ENCODE results near the gene SYTL3. TPM values are rescaled to one million over a fixed set of nuclear protein-coding genes. Genes with fewer than 3 reads are reported as not detected.

Gene SYTL3
- polyA plus RNA-seq, 1 of the 3 experiments (the other 2 are of a cell fraction), result 2.3 TPM

DNA sequence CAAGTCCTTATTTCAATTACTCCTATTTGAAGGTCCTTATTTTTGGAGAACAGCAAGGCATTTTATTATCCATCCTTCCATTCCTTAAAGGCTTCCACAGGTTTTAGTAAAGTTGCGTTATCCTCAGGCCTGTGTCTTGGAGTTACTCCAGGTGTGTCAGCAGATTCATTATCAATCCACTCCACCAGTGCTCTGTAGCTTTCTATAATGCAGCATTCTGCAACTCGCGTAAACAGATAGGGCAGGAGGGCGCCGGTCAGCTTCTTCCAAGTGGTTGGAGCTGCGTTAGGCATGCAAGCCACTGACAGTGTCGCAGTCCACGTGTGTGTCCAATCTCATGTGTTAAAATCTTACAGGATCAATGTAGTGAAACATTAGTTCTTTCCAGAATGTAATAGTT, 75.8 kb downstream of the SYTL3 start:
- Histone ChIP-seq H3K4me2 (no peak overlapping the region), H3K27me3 (ENCODE audit: insufficient read depth) (no peaks in the 10 kb centered on the region), H3K79me2 (ENCODE audit: insufficient read depth) (no peaks in the 10 kb centered on the region), H4K20me1 (ENCODE audit: insufficient read depth) (no peaks in the 10 kb centered on the region), H3K9me3 (no peaks in the 10 kb centered on the region), H3K9me2 (no peaks in the 10 kb centered on the region), H3K4me3 (ENCODE audit: low read depth in 2 of 2, low read length in 1 of 2) (no peak overlapping the region), H3K9ac (no peak overlapping the region), H3K4me1 (ENCODE audit: control insufficient read depth in 1 of 2, insufficient read depth in 2 of 2, low read depth in 1 of 2, low read length in 1 of 2) (peaks cover 0 to 10% of the 10 kb centered on the region in 2 experiments; a peak in 3 of 4 replicates), H3F3A (replicated peaks; ENCODE audit: insufficient read depth) (no peaks in the 10 kb centered on the region), H2AFZ (ENCODE audit: low read depth) (no peak overlapping the region), H3K27ac (ENCODE audit: low read depth in 2 of 2, low read length in 1 of 2) (no peak overlapping the region), H3K36me3 (replicated peaks in 1 of 2; ENCODE audit: control insufficient read depth in 1 of 2, insufficient read depth in 2 of 2, low read length in 1 of 2) (no peaks in the 10 kb centered on the region)
- POLR2A ChIA-PET, result interaction anchor here (0.6 kb wide), 1 partner anchor 274 kb away, joined by 3 read pairs; no protein-coding TSS in a partner anchor
- no peak for DNase-seq
- CTCF ChIA-PET, result no interaction called here
- WGBS (ENCODE audit: low lambda C conversion rate), result 97% methylated on average over 8 of the region's 8 CpGs
- TF ChIP-seq ELF1 (IDR thresholded peaks at IDR 0.05) (no peak), MEF2A (IDR thresholded peaks at IDR 0.05; ENCODE audit: borderline replicate concordance, low read depth) (no peak), NFIC (IDR thresholded peaks at IDR 0.05; ENCODE audit: borderline replicate concordance) (no peak), YY1 (IDR thresholded peaks at IDR 0.05; ENCODE audit: low read depth) (no peak), GATA2 (CRISPR knock-in tag; IDR thresholded peaks at IDR 0.05) (no peak), EP300 (IDR thresholded peaks at IDR 0.05; ENCODE audit: borderline replicate concordance in 1 of 2, low read depth in 1 of 2, low read length in 1 of 2) (no peak), SMC3 (IDR thresholded peaks at IDR 0.05; ENCODE audit: low read depth, low read length) (no peak), TAF1 (IDR thresholded peaks at IDR 0.05; ENCODE audit: borderline replicate concordance, low read depth, low read length) (no peak)
- TF ChIP-seq, protein P1, sequence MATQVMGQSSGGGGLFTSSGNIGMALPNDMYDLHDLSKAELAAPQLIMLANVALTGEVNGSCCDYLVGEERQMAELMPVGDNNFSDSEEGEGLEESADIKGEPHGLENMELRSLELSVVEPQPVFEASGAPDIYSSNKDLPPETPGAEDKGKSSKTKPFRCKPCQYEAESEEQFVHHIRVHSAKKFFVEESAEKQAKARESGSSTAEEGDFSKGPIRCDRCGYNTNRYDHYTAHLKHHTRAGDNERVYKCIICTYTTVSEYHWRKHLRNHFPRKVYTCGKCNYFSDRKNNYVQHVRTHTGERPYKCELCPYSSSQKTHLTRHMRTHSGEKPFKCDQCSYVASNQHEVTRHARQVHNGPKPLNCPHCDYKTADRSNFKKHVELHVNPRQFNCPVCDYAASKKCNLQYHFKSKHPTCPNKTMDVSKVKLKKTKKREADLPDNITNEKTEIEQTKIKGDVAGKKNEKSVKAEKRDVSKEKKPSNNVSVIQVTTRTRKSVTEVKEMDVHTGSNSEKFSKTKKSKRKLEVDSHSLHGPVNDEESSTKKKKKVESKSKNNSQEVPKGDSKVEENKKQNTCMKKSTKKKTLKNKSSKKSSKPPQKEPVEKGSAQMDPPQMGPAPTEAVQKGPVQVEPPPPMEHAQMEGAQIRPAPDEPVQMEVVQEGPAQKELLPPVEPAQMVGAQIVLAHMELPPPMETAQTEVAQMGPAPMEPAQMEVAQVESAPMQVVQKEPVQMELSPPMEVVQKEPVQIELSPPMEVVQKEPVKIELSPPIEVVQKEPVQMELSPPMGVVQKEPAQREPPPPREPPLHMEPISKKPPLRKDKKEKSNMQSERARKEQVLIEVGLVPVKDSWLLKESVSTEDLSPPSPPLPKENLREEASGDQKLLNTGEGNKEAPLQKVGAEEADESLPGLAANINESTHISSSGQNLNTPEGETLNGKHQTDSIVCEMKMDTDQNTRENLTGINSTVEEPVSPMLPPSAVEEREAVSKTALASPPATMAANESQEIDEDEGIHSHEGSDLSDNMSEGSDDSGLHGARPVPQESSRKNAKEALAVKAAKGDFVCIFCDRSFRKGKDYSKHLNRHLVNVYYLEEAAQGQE (IDR thresholded peaks at IDR 0.05; ENCODE audit: low read depth, low read length), result no peak
- TF ChIP-seq, protein P2, sequence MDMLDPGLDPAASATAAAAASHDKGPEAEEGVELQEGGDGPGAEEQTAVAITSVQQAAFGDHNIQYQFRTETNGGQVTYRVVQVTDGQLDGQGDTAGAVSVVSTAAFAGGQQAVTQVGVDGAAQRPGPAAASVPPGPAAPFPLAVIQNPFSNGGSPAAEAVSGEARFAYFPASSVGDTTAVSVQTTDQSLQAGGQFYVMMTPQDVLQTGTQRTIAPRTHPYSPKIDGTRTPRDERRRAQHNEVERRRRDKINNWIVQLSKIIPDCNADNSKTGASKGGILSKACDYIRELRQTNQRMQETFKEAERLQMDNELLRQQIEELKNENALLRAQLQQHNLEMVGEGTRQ (IDR thresholded peaks at IDR 0.05; ENCODE audit: borderline replicate concordance, low read depth, low read length), result no peak
- TF ChIP-seq, protein P3, sequence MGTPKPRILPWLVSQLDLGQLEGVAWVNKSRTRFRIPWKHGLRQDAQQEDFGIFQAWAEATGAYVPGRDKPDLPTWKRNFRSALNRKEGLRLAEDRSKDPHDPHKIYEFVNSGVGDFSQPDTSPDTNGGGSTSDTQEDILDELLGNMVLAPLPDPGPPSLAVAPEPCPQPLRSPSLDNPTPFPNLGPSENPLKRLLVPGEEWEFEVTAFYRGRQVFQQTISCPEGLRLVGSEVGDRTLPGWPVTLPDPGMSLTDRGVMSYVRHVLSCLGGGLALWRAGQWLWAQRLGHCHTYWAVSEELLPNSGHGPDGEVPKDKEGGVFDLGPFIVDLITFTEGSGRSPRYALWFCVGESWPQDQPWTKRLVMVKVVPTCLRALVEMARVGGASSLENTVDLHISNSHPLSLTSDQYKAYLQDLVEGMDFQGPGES (IDR thresholded peaks at IDR 0.05; ENCODE audit: low read depth, low read length), result no peak
- TF ChIP-seq, protein P4, sequence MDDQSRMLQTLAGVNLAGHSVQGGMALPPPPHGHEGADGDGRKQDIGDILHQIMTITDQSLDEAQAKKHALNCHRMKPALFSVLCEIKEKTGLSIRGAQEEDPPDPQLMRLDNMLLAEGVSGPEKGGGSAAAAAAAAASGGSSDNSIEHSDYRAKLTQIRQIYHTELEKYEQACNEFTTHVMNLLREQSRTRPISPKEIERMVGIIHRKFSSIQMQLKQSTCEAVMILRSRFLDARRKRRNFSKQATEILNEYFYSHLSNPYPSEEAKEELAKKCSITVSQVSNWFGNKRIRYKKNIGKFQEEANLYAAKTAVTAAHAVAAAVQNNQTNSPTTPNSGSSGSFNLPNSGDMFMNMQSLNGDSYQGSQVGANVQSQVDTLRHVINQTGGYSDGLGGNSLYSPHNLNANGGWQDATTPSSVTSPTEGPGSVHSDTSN (IDR thresholded peaks at IDR 0.05), result no peak
